Rectal smooth muscle tissue (tissue), 1 donor: ENCODE data around the gene TAS2R38.

ENCODE experiments used
- H3K27ac ChIP-seq: one replicate; pipeline ENCODE4 v1.7.0; 2013; ENCODE audit warnings: low read depth, low read length, inconsistent platforms
- H3K27me3 ChIP-seq: one replicate; pipeline ENCODE4 v1.7.0; 2013; ENCODE audit warnings: low read length; ENCODE audit not compliant: control insufficient read depth, insufficient read depth
- H3K36me3 ChIP-seq: one replicate; pipeline ENCODE4 v1.7.0; 2013; ENCODE audit warnings: low read length; ENCODE audit not compliant: control insufficient read depth, insufficient read depth
- H3K4me1 ChIP-seq: one replicate; pipeline ENCODE4 v1.7.0; 2013; ENCODE audit warnings: low read length; ENCODE audit not compliant: control insufficient read depth, insufficient read depth
- H3K4me3 ChIP-seq: one replicate; pipeline ENCODE4 v1.7.0; 2013; ENCODE audit warnings: low read length
- H3K9ac ChIP-seq: one replicate; pipeline ENCODE4 v1.7.0; 2013; ENCODE audit warnings: low read length

TAS2R38 gene

GRCh38 chr7:141973673-141974072 lies at the start of gene TAS2R38:
Gene TAS2R38, minus strand, starts transcription at chr7:141973773. Its CDS starts 84 bp downstream, at chr7:141973689.
- Histone ChIP-seq H3K27ac (no peak within 1 kb of the TSS), H3K36me3 (no peaks in the 10 kb centered on the region), H3K4me3 (no peak within 1 kb of the TSS)

GRCh38 chr7:142018154-142018553 lies 44.6 kb upstream of the TAS2R38 start:
- Histone ChIP-seq H3K4me1 (no peaks in the 10 kb centered on the region), H3K36me3 (no peaks in the 10 kb centered on the region), H3K9ac (no peak overlapping the region), H3K27me3 (no peaks in the 10 kb centered on the region), H3K4me3 (no peak overlapping the region), H3K27ac (no peak overlapping the region)

More at GRCh38 chr7:141973673-141974072, at the start of gene TAS2R38:
- no peaks in the 10 kb centered on the region for H3K27me3 ChIP-seq
- H3K4me1 ChIP-seq: no peaks in the 10 kb centered on the region
- H3K9ac ChIP-seq: no peak within 1 kb of the TSS

- Histone ChIP-seq H3K27me3 (no peaks in the 10 kb centered on the region), H3K9ac (no peak overlapping the region), H3K4me3 (no peak overlapping the region), H3K4me1 (no peaks in the 10 kb centered on the region), H3K36me3 (no peaks in the 10 kb centered on the region), H3K27ac (no peak overlapping the region)
Measured at GRCh38 chr7:142017451-142017850, 43.9 kb upstream of the TAS2R38 start.

- Histone ChIP-seq H3K4me3 (no peak overlapping the region), H3K9ac (no peak overlapping the region), H3K27ac (no peak overlapping the region), H3K4me1 (no peaks in the 10 kb centered on the region), H3K27me3 (no peaks in the 10 kb centered on the region), H3K36me3 (no peaks in the 10 kb centered on the region)
Measured at GRCh38 chr7:142012825-142013511, 39.4 kb upstream of the TAS2R38 start.

- Histone ChIP-seq H3K9ac (no peak overlapping the region), H3K4me1 (no peaks in the 10 kb centered on the region), H3K4me3 (no peak overlapping the region), H3K27me3 (no peaks in the 10 kb centered on the region), H3K36me3 (no peaks in the 10 kb centered on the region), H3K27ac (no peak overlapping the region)
Measured at GRCh38 chr7:142010952-142011548, 37.5 kb upstream of the TAS2R38 start.

GRCh38 chr7:142009187-142009586 lies 35.6 kb upstream of the TAS2R38 start:
- H3K27ac ChIP-seq: no peak overlapping the region
- H3K27me3 ChIP-seq: no peaks in the 10 kb centered on the region
- no peaks in the 10 kb centered on the region for H3K36me3 ChIP-seq
- no peak overlapping the region for H3K4me3 ChIP-seq
- no peak overlapping the region for H3K9ac ChIP-seq
- no peaks in the 10 kb centered on the region for H3K4me1 ChIP-seq

GRCh38 chr7:142006577-142006976 lies 33.0 kb upstream of the TAS2R38 start:
- Histone ChIP-seq H3K4me1 (no peaks in the 10 kb centered on the region), H3K9ac (no peak overlapping the region), H3K27ac (no peak overlapping the region), H3K36me3 (no peaks in the 10 kb centered on the region), H3K4me3 (no peak overlapping the region), H3K27me3 (no peaks in the 10 kb centered on the region)

GRCh38 chr7:142002179-142002578 lies 28.6 kb upstream of the TAS2R38 start:
- H3K27me3 ChIP-seq: no peaks in the 10 kb centered on the region
- no peak overlapping the region for H3K27ac ChIP-seq
- no peaks in the 10 kb centered on the region for H3K4me1 ChIP-seq
- no peaks in the 10 kb centered on the region for H3K36me3 ChIP-seq
- H3K9ac ChIP-seq: no peak overlapping the region
- no peak overlapping the region for H3K4me3 ChIP-seq

GRCh38 chr7:142001163-142001874 lies 27.7 kb upstream of the TAS2R38 start:
- H3K36me3 ChIP-seq: no peaks in the 10 kb centered on the region
- no peak overlapping the region for H3K4me3 ChIP-seq
- no peaks in the 10 kb centered on the region for H3K4me1 ChIP-seq
- H3K9ac ChIP-seq: no peak overlapping the region
- no peak overlapping the region for H3K27ac ChIP-seq
- no peaks in the 10 kb centered on the region for H3K27me3 ChIP-seq

GRCh38 chr7:142000244-142000643 lies 26.7 kb upstream of the TAS2R38 start:
- Histone ChIP-seq H3K27ac (no peak overlapping the region), H3K27me3 (no peaks in the 10 kb centered on the region), H3K36me3 (no peaks in the 10 kb centered on the region), H3K9ac (no peak overlapping the region), H3K4me3 (no peak overlapping the region), H3K4me1 (no peaks in the 10 kb centered on the region)

- H3K4me3 ChIP-seq: no peak overlapping the region
- no peak overlapping the region for H3K9ac ChIP-seq
- H3K27ac ChIP-seq: no peak overlapping the region
- H3K36me3 ChIP-seq: no peaks in the 10 kb centered on the region
- no peaks in the 10 kb centered on the region for H3K4me1 ChIP-seq
- H3K27me3 ChIP-seq: no peaks in the 10 kb centered on the region
Measured at GRCh38 chr7:141999058-141999623, 25.6 kb upstream of the TAS2R38 start.

GRCh38 chr7:141993354-141993753 lies 19.8 kb upstream of the TAS2R38 start:
- Histone ChIP-seq H3K36me3 (no peaks in the 10 kb centered on the region), H3K4me1 (no peaks in the 10 kb centered on the region), H3K9ac (no peak overlapping the region), H3K27me3 (no peaks in the 10 kb centered on the region), H3K4me3 (no peak overlapping the region), H3K27ac (no peak overlapping the region)
